Lung (tissue), 12 donors: Measurements from ENCODE around the gene RPL13A. TPM values are rescaled to one million over a fixed set of nuclear protein-coding genes. Genes with fewer than 3 reads are reported as not detected.

ENCODE experiments used
- ATAC-seq: fragments of 200-7000 bp; cut with Tn5 transposase; one replicate; pipeline ENCODE4 v1.9.1; 2020; ENCODE audit warnings: moderate number of reproducible peaks; ENCODE audit not compliant: insufficient read depth, low FRiP score
- DNase-seq, 3 donors: peaks; one replicate each; pipeline ENCODE4 v3.0.0-alpha.2; 2013 to 2017
- H3K27ac ChIP-seq, 2 donors: one replicate each; pipeline ENCODE4 v1.5.1; 2013; ENCODE audit warnings: mild to moderate bottlenecking in 2 of 2, moderate library complexity in 2 of 2, control low read depth in 1 of 2, inconsistent platforms in 1 of 2, low read depth in 1 of 2, low read length in 1 of 2
- H3K27me3 ChIP-seq, 3 donors: one replicate each; pipeline ENCODE4 v1.5.1; 2013; ENCODE audit warnings: low read length in 2 of 3; ENCODE audit not compliant: control insufficient read depth in 3 of 3, insufficient read depth in 3 of 3
- H3K36me3 ChIP-seq, 4 donors: one replicate each; pipeline ENCODE4 v1.5.1; 2013; ENCODE audit warnings: low read length in 4 of 4, mild to moderate bottlenecking in 1 of 4, moderate library complexity in 1 of 4; ENCODE audit not compliant: control insufficient read depth in 4 of 4, insufficient read depth in 4 of 4
- H3K4me1 ChIP-seq, 5 donors: one replicate each; pipeline ENCODE4 v1.5.1; 2013; ENCODE audit warnings: low read length in 5 of 5, mild to moderate bottlenecking in 2 of 5, moderate library complexity in 1 of 5; ENCODE audit not compliant: control insufficient read depth in 5 of 5, insufficient read depth in 5 of 5
- H3K4me3 ChIP-seq: one replicate; pipeline ENCODE4 v1.5.1; 2013; ENCODE audit warnings: mild to moderate bottlenecking, control low read depth, moderate library complexity
- H3K9ac ChIP-seq, 2 donors: one replicate each; pipeline ENCODE4 v1.5.1; 2013; ENCODE audit warnings: low read length in 2 of 2, control low read depth in 1 of 2; ENCODE audit not compliant: insufficient read depth in 1 of 2
- H3K9me3 ChIP-seq, 4 donors: one replicate each; pipeline ENCODE4 v1.5.1; 2013; ENCODE audit warnings: low read length in 3 of 4, mild to moderate bottlenecking in 1 of 4, moderate library complexity in 1 of 4; ENCODE audit not compliant: control insufficient read depth in 4 of 4, insufficient read depth in 3 of 4
- CTCF ChIP-seq: IDR thresholded peaks from 2 replicates; pipeline ENCODE4 v1.5.1; 2012; ENCODE audit warnings: mild to moderate bottlenecking; ENCODE audit errors: control extremely low read depth, extremely low read depth
- WGBS, 2 donors: extraction: QIAGEN DNeasy Blood & Tissue Kit; methylation state at CpG; one replicate each; pipeline ENCODE4 v1.1.7; 2013; 5-methylcytosine and 5-hydroxymethylcytosine counted together
- polyA plus RNA-seq, 2 donors: library from polyadenylated mRNA; stranded (reverse); fragments of 200-250 nt; gene quantifications; one replicate each; pipeline ENCODE4 v1.2.1, GENCODE V29; 2013
- total RNA-seq, 2 donors: library from RNA; depleted of rRNA in 1 of 2; stranded (reverse); fragments of >200 nt in 1 of 2; gene quantifications; one replicate each; pipeline ENCODE4 v1.2.1, GENCODE V29; 2014 to 2021
- donor health status: control.
- donor health status: control.
- donor health status: Bipolar disorder and iron deficiency.
- donor health status: healthy.
- donor health status: DM: yes; HTN: yes; CAD: no.

RPL13A gene
- total and polyA plus RNA-seq, 4 donors: 1,499 to 2,816 (median 2,481) TPM

GRCh38 chr19:49445997-49446396 is 41.4 kb upstream of the RPL13A start:
- peaks cover 0 to 21% (median 9%) of the 10 kb centered on the region in 4 donors for H3K36me3 ChIP-seq
- WGBS, 2 donors: 72 to 97% methylated on average over 3 of the region's 3 CpGs
- peaks cover 0 to 15% (median 10%) of the 10 kb centered on the region in 3 donors for H3K27me3 ChIP-seq
- peaks cover 0 to 6% (median 3%) of the 10 kb centered on the region in 5 donors for H3K4me1 ChIP-seq
- H3K27ac ChIP-seq: no peak overlapping the region
- no peak overlapping the region for H3K9ac ChIP-seq
- H3K4me3 ChIP-seq: no peak overlapping the region
- DNase-seq: no peak
- no peak for ATAC-seq
- H3K9me3 ChIP-seq: no peaks in the 10 kb centered on the region
- TF ChIP-seq CTCF: no peak

GRCh38 chr19:49447485-49448431 is 39.6 kb upstream of the RPL13A start:
- Histone ChIP-seq H3K36me3 (peaks cover 0 to 21% (median 9%) of the 10 kb centered on the region in 4 donors), H3K4me3 (no peak overlapping the region), H3K9me3 (no peaks in the 10 kb centered on the region), H3K4me1 (peaks cover 0 to 6% (median 3%) of the 10 kb centered on the region in 5 donors), H3K27ac (no peak overlapping the region), H3K27me3 (peaks cover 0 to under 1% (median 0%) of the 10 kb centered on the region in 3 donors), H3K9ac (no peak overlapping the region)
- TF ChIP-seq CTCF: no peak
- 82 to 86% methylated on average over 32 of the region's 32 CpGs for WGBS, 2 donors
- ATAC-seq (no peak), DNase-seq (no peak)

- no peak overlapping the region for H3K27ac ChIP-seq
- peaks cover 0 to 6% (median 3%) of the 10 kb centered on the region in 5 donors for H3K4me1 ChIP-seq
- ATAC-seq: no peak
- H3K9me3 ChIP-seq: no peaks in the 10 kb centered on the region
- no peaks in the 10 kb centered on the region for H3K27me3 ChIP-seq
- no peak overlapping the region for H3K9ac ChIP-seq
- TF ChIP-seq CTCF: no peak
- H3K36me3 ChIP-seq: peaks cover 0 to 21% (median 9%) of the 10 kb centered on the region in 4 donors
- H3K4me3 ChIP-seq: no peak overlapping the region
- no peak for DNase-seq
- WGBS, 2 donors: 93 to 99% methylated on average over 6 of the region's 6 CpGs
These were observed 39.0 kb upstream of the RPL13A start for GRCh38 chr19:49448432-49448786.
